ENCODE data around the gene LDLRAD4.

GRCh38 chr18:13324880-13325279 lies 106.3 kb downstream of the LDLRAD4 start:
- TF ChIP-seq CTCF (IDR thresholded peaks at IDR 0.05; ENCODE audit: insufficient read depth, low read length, poor library complexity, severe bottlenecking) (no peak), EZH2phosphoT487 (conservative IDR thresholded peaks at IDR 0.05; ENCODE audit: low read length) (no peak)

All from SU-DHL-6 (cell line).